GM12878 (cell line): Measurements from ENCODE around the gene SPOCK1. TPM values are rescaled to one million over a fixed set of nuclear protein-coding genes. Genes with fewer than 3 reads are reported as not detected.

Source experiments
- CREM ChIP-seq: IDR thresholded peaks from 2 replicates; pipeline ENCODE4 v1.6.1; 2014; ENCODE audit warnings: antibody characterized with exemption, low read depth
- ETV6 ChIP-seq, 2 experiments: fragments of 450-650 bp in 1 of 2; IDR thresholded peaks in 1 of 2; conservative IDR thresholded peaks in 1 of 2; 2 replicates each; pipeline ENCODE4 v1.6.1; 2014; ENCODE audit warnings: antibody characterized with exemption in 1 of 2, borderline replicate concordance in 1 of 2, low read depth in 1 of 2, mild to moderate bottlenecking in 1 of 2, moderate library complexity in 1 of 2
- IKZF2 ChIP-seq, 2 experiments: fragments of 450-650 bp; IDR thresholded peaks; 2 replicates each; pipeline ENCODE4 v1.6.1; 2017; ENCODE audit warnings: mild to moderate bottlenecking in 2 of 2, moderate library complexity in 2 of 2
- KAT2A ChIP-seq: conservative IDR thresholded peaks from 2 replicates; pipeline ENCODE4 v1.6.1; 2011; ENCODE audit warnings: low read depth, low read length; ENCODE audit not compliant: control insufficient read depth
- MTA2 ChIP-seq: fragments of 450-650 bp; IDR thresholded peaks from 2 replicates; pipeline ENCODE4 v1.6.1; 2016; ENCODE audit warnings: low read depth, mild to moderate bottlenecking, moderate library complexity
- MYC ChIP-seq: IDR thresholded peaks from 2 replicates; pipeline ENCODE4 v1.6.1; 2011; ENCODE audit warnings: mild to moderate bottlenecking, low read length, moderate library complexity, inconsistent platforms; ENCODE audit not compliant: insufficient read depth, insufficient replicate concordance, insufficient read length, severe bottlenecking
- NKRF ChIP-seq: fragments of 450-650 bp; conservative IDR thresholded peaks from 2 replicates; pipeline ENCODE4 v1.6.1; 2017; ENCODE audit warnings: mild to moderate bottlenecking, moderate library complexity
- NR2F1 ChIP-seq: fragments of 450-650 bp; conservative IDR thresholded peaks from 2 replicates; pipeline ENCODE4 v1.6.1; 2017; ENCODE audit warnings: mild to moderate bottlenecking
- SMAD1 ChIP-seq: fragments of 450-650 bp; IDR thresholded peaks from 2 replicates; pipeline ENCODE4 v1.6.1; 2018; ENCODE audit warnings: mild to moderate bottlenecking, low read depth; ENCODE audit not compliant: partially characterized antibody
- SP1 ChIP-seq: IDR thresholded peaks from one replicate; pipeline ENCODE4 v1.6.1; 2011; ENCODE audit warnings: low read depth, low read length
- STAT1 ChIP-seq: fragments of 450-650 bp; conservative IDR thresholded peaks from 2 replicates; pipeline ENCODE4 v1.6.1; 2014; ENCODE audit warnings: antibody characterized with exemption, mild to moderate bottlenecking
- YY1 ChIP-seq: IDR thresholded peaks from 2 replicates; pipeline ENCODE4 v1.6.1; 2011; ENCODE audit warnings: low read depth, mild to moderate bottlenecking, low read length
- ZBTB33 ChIP-seq: fragments of 450-650 bp; IDR thresholded peaks from 2 replicates; pipeline ENCODE4 v1.6.1; 2017; ENCODE audit warnings: mild to moderate bottlenecking
- ZNF217 ChIP-seq: fragments of 450-650 bp; IDR thresholded peaks from 2 replicates; pipeline ENCODE4 v1.6.1; 2017; ENCODE audit warnings: antibody characterized with exemption, mild to moderate bottlenecking
- polyA plus RNA-seq, 11 experiments: library from polyadenylated mRNA; depleted of rRNA in 4 of 11; unstranded in 6 of 11; stranded (reverse) in 5 of 11; fragments of >200 nt; fragmentation: Nextera tagmentation in 4 of 11; fragmentation: Illumina TruSeq in 1 of 11; extraction: Ambion mirVana in 4 of 11; extraction: Trizol in 1 of 11; gene quantifications; 1 replicate in 1 of 11; 2 replicates in 10 of 11; pipeline versions ENCODE4 v1.2.1 to v1.2.3, GENCODE V29; 2011 to 2016; ENCODE audit warnings: inconsistent platforms in 2 of 11, missing spikeins in 2 of 11, low read depth in 1 of 11
- total RNA-seq, 4 experiments: library from RNA; depleted of rRNA in 3 of 4; stranded (reverse); fragments of >200 nt in 3 of 4; fragmentation: Illumina TruSeq in 1 of 4; extraction: Trizol in 1 of 4; gene quantifications; 2 replicates each; pipeline versions ENCODE4 v1.2.1 to v1.2.3, GENCODE V29; 2013 to 2021
- TF ChIP-seq, protein P1 (sequence below): fragments of 450-650 bp; IDR thresholded peaks from 2 replicates; pipeline ENCODE4 v1.6.1; 2016; ENCODE audit warnings: mild to moderate bottlenecking

The SPOCK1 gene
- total and polyA plus RNA-seq, 10 of the 15 experiments (the other 5 are each of a cell fraction or from before 2014, with no cell fraction given): 0.06 to 0.68 (median 0.25) TPM; not detected in 3

GRCh38 chr5:137216976-137217598 is 282.0 kb downstream of the SPOCK1 start (continued):
- TF ChIP-seq ZBTB33 (no peak), ETV6 (conservative IDR thresholded peaks at IDR 0.05 in 1 of 2, IDR thresholded peaks at IDR 0.05 in 1 of 2; ENCODE audit: borderline replicate concordance in 1 of 2, low read depth in 1 of 2) (no peak), NKRF (no peak), YY1 (no peak), SP1 (no peak), CREM (no peak), STAT1 (no peak), KAT2A (no peak), MTA2 (no peak), MYC (no peak), SMAD1 (no peak), IKZF2 (IDR thresholded peaks at IDR 0.05) (no peak), NR2F1 (no peak), ZNF217 (no peak)
- TF ChIP-seq, protein P1, sequence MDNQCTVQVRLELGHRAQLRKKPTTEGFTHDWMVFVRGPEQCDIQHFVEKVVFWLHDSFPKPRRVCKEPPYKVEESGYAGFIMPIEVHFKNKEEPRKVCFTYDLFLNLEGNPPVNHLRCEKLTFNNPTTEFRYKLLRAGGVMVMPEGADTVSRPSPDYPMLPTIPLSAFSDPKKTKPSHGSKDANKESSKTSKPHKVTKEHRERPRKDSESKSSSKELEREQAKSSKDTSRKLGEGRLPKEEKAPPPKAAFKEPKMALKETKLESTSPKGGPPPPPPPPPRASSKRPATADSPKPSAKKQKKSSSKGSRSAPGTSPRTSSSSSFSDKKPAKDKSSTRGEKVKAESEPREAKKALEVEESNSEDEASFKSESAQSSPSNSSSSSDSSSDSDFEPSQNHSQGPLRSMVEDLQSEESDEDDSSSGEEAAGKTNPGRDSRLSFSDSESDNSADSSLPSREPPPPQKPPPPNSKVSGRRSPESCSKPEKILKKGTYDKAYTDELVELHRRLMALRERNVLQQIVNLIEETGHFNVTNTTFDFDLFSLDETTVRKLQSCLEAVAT: no peak
